GM19438 (cell line): ENCODE measurements around the gene GMDS.

ENCODE experiments used
- ATAC-seq: cut with Tn5 transposase; IDR thresholded peaks from one replicate; pipeline ENCODE4 v1.9.1; 2021; ENCODE audit warnings: low read depth; ENCODE audit not compliant: unreplicated experiment

Gene GMDS

GRCh38 chr6:2108700-2109306 is 136.6 kb downstream of the GMDS start:
- ATAC-seq, result no peak

GRCh38 chr6:2104524-2104880 is 140.9 kb downstream of the GMDS start:
- no peak for ATAC-seq

GRCh38 chr6:2103765-2104523 is 141.5 kb downstream of the GMDS start:
- no peak for ATAC-seq

- ATAC-seq, result no peak
Observed at GRCh38 chr6:2102966-2103365, 142.4 kb downstream of the GMDS start.

GRCh38 chr6:2102316-2102883 is 143.0 kb downstream of the GMDS start:
- no peak for ATAC-seq

- no peak for ATAC-seq
Observed at GRCh38 chr6:2101213-2101612, 144.2 kb downstream of the GMDS start.

GRCh38 chr6:2099870-2100269 is 145.5 kb downstream of the GMDS start:
- ATAC-seq, result no peak

- no peak for ATAC-seq
Observed at GRCh38 chr6:2097464-2097863, 147.9 kb downstream of the GMDS start.

- ATAC-seq, result no peak
Observed at GRCh38 chr6:2094642-2095041, 150.8 kb downstream of the GMDS start.

GRCh38 chr6:2086326-2086965 is 159.0 kb downstream of the GMDS start:
- no peak for ATAC-seq

GRCh38 chr6:2085657-2086056 is 159.7 kb downstream of the GMDS start:
- no peak for ATAC-seq

GRCh38 chr6:2081155-2082138 is 164.0 kb downstream of the GMDS start:
- peak; percentile 76 for ATAC-seq

GRCh38 chr6:2078888-2079287 is 166.5 kb downstream of the GMDS start:
- no peak for ATAC-seq

GRCh38 chr6:2077826-2078225 is 167.6 kb downstream of the GMDS start:
- no peak for ATAC-seq

GRCh38 chr6:2073476-2073875 is 171.9 kb downstream of the GMDS start:
- no peak for ATAC-seq

GRCh38 chr6:2072453-2072852 is 173.0 kb downstream of the GMDS start:
- ATAC-seq, result no peak

GRCh38 chr6:2063547-2063946 is 181.9 kb downstream of the GMDS start:
- ATAC-seq, result no peak

- ATAC-seq, result no peak
Observed at GRCh38 chr6:2061880-2062279, 183.5 kb downstream of the GMDS start.

- ATAC-seq, result no peak
Observed at GRCh38 chr6:2055911-2056310, 189.5 kb downstream of the GMDS start.

- no peak for ATAC-seq
Observed at GRCh38 chr6:2055143-2055542, 190.3 kb downstream of the GMDS start.
